GM10266 (cell line): ENCODE results near the gene PAX6.

Source experiments
- DNase-seq: peaks from one replicate; pipeline ENCODE4 v3.0.0; 2012; ENCODE audit errors: extremely low spot score
- TF ChIP-seq, protein P1 (sequence below): IDR thresholded peaks from 2 replicates; pipeline ENCODE4 v1.5.1; 2012; ENCODE audit warnings: mild to moderate bottlenecking, low read depth; ENCODE audit not compliant: control insufficient read depth, insufficient read depth; ENCODE audit errors: missing control alignments

Gene PAX6

DNA sequence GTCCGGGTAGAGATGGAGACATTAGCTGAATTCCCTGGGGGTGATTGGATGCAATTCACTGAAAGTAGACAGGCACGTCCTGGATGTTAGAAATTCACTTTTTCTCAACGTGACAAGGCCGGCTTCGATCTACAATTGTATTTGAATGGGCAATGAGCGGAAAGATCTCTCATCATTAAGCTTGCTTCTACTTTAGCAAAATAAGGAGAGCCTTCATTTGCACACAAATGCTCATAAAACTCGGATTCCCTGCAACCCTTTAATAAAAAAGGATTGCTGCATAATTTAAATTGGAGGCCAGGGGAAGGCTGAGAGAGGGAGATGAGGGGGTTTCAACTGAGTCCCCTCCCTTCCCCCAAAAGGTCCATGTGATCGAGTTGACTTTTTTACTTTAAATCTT lies 10.6 kb upstream of the PAX6 start:
- TF ChIP-seq, protein P1, sequence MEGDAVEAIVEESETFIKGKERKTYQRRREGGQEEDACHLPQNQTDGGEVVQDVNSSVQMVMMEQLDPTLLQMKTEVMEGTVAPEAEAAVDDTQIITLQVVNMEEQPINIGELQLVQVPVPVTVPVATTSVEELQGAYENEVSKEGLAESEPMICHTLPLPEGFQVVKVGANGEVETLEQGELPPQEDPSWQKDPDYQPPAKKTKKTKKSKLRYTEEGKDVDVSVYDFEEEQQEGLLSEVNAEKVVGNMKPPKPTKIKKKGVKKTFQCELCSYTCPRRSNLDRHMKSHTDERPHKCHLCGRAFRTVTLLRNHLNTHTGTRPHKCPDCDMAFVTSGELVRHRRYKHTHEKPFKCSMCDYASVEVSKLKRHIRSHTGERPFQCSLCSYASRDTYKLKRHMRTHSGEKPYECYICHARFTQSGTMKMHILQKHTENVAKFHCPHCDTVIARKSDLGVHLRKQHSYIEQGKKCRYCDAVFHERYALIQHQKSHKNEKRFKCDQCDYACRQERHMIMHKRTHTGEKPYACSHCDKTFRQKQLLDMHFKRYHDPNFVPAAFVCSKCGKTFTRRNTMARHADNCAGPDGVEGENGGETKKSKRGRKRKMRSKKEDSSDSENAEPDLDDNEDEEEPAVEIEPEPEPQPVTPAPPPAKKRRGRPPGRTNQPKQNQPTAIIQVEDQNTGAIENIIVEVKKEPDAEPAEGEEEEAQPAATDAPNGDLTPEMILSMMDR = no peak
- no peak for DNase-seq

DNA sequence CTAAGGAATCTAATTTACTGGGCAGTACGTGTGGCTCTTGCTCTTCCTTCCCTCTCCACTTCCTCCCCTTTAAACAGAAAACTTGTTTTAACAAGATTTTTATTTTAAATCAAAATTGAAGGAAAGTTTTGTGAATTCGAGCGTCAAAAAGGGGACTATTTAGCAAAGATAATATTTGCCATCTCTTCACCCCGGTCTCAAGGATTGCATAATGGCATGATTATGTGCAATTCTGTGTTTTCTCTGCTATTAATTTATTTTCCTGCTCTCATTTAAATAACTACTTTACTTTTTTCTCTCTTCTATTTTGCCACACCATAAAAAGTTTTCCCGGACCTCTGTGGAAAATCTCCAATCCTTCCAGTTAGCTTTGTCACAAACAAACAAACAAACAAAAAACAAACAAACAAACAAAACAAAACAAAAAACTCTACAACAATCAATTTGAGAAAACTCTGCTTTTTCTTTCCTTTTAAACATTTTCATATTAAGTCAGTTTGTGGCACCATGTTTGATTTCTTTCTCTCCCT lies 10.2 kb upstream of the PAX6 start:
- DNase-seq = no peak
- TF ChIP-seq, protein P1 = no peak

DNA sequence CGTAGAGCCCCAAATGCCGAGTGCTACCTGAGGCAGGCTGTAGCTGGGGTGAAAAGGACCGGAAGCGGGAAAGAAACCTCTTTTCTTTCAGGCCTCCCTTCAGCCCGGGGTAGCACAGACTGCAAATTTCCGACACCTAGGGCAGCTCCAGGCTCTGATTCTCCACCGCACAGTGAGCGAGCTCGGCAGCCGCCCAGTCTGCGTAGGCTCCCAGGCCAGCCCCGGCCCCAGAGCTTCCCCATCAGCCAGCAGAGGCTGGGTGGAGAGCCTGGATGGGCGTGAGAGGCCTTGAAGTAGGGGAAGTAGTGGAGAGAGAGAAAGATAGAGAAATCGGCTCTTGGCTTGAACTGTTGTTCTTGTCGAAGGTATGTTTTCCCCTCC lies 9.3 kb upstream of the PAX6 start:
- DNase-seq = peak; percentile 25
- TF ChIP-seq, protein P1 = no peak

DNA sequence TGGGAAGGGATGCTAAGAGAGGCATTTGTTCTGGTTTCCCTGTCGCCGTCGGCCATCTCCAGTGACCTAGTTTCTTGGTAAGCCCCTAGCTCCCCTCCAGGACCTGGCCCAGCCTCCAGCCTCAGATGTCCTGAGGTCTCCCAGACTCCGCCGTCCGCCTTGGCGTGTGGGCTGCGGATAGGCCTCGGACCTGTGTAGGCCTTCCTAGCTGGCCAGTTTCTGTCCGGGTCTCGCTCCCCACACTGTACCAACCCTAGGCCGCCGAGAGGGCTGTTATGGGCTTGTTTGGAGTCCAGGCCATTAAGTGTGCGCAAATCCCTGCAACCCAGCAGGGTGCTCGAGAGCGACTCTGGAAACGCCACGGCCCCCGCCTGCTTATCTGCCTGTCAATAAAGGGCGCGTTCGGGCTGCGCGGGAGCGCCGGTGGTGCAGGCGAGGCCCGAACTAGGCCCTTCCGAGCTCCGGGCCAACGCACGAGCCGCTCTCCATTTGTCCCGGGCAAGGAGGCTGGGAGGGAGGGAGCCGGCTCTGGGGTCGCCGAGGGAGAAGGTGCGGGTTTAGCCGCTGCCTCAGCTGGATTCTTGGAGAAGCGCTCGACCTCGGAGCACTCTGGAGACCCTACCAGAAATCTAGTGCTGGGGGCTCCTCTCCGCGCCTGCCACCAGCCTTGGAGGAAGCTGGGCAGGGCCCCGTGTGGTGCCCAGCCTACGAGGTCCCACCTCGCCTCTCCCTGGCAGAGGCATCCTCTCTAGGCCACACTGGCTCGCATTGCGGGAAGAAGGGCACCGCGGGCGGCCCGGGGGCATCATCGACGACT lies 8.7 kb upstream of the PAX6 start:
- DNase-seq = peak; percentile 36

DNA sequence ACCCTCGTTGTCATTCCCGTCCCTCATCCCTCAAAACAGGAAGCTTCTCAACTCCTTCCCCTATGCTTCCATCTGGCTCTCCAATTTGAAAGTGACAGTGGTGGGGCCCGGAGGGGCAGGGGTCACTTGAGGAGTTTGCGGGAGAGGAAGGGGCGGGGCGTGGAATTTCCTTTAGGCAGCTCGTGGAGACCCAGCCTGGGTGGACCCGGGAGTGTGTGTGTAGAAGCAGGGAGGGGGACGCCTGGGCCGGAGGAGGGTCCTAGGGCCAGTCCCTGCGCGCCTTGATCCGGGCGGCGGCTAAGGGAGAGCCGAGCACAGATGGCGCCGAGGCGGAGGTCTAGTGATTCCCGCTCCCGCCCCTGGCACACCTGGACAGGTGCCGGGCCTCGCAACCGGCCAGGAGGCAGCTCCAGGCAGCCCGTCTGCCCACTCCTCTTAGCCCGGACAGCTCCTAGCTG lies 7.8 kb upstream of the PAX6 start:
- TF ChIP-seq, protein P1 = no peak
- DNase-seq = no peak

More for the DNA sequence above, 8.7 kb upstream of the PAX6 start:
- TF ChIP-seq, protein P1 = no peak

DNA sequence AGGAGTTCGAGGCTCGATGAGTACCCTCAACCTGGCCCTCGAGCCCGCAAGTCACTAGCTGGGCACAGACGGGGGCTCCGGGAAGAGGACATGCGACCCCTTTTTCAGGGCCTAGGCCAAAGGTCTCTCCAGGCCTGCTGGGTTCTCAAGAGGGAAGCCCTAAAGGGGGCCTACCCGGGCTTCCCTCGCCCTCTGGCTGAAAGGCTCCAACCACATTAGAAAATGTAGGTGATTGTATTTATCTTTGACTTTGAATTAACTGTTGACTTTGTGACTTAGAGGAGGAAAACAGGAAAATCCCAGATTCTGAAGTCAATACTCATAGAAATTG lies 7.3 kb upstream of the PAX6 start:
- TF ChIP-seq, protein P1 = no peak

DNA sequence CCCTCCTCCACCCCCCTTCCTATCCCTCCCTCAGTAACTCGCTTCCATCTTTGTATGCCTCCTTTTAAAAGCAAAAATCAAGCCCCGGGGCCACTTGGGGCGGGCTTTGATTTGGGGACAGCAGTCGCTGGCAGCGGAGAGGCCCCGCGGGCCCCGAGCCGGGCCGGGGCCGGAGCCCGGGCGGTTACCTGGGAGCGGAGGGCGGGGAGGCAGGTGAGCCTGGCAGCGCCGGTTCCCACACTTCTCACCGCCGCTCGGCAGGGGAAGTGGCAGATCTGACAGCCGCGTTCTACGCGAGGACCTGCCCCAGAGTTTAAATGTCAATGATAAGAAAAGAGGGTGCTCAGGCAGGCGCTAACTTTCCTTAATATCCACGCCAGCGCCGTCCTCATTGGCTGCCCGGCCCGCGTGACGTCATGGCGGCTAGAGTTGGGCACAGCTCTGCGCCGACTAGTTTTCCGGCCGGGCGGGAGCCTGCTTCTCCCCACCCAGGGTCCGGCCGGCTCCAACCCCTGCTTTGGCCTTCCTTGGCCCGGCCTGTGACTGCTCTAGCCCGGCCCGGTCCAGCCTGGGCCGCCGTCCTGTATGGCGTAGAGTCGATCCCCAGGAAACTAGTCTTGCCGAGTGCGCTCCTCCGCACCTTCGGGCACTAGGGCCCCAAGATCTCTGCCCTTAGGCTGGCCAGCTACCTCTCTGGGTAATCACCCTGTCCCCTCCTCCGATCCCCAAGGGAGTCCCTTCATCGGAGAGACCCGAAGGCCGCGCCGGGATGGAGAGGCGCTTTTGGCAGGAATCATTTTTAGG lies 6.7 kb upstream of the PAX6 start:
- TF ChIP-seq, protein P1 = no peak
- peak; percentile 45 for DNase-seq

More for the DNA sequence above, 7.3 kb upstream of the PAX6 start:
- DNase-seq = peak; percentile 31
